ENCODE data around the gene HNF4A. TPM values are rescaled to one million over a fixed set of nuclear protein-coding genes. Genes with fewer than 3 reads are reported as not detected.

HNF4A gene
- total and polyA plus RNA-seq, 2 of the 13 experiments (the other 11 are each of a cell fraction or from before 2014, with no cell fraction given), result 80.9 to 169 TPM

GRCh38 chr20:44414346-44414714 is 58.8 kb downstream of the HNF4A start (continued):
- TF ChIP-seq KDM5A (IDR thresholded peaks at IDR 0.05; ENCODE audit: borderline replicate concordance, low read length) (no peak), SKI (IDR thresholded peaks at IDR 0.05; ENCODE audit: partially characterized antibody) (no peak), ZNF383 (CRISPR knock-in tag; IDR thresholded peaks at IDR 0.05; ENCODE audit: borderline replicate concordance) (no peak), MEIS2 (CRISPR knock-in tag; IDR thresholded peaks at IDR 0.05) (no peak), ZFY (CRISPR knock-in tag; IDR thresholded peaks at IDR 0.05) (0 out of 2 replicates have a peak, but pooled peaks have one; percentile 3), ZNF710 (CRISPR knock-in tag; IDR thresholded peaks at IDR 0.05; ENCODE audit: borderline replicate concordance) (no peak; the same call in 1 of the 2 replicates), BRCA1 (CRISPR knock-in tag; IDR thresholded peaks at IDR 0.05) (no peak), NFE2 (CRISPR knock-in tag; IDR thresholded peaks at IDR 0.05) (no peak), RNF219 (CRISPR knock-in tag; IDR thresholded peaks at IDR 0.05) (no peak), ATF3 (CRISPR knock-in tag; IDR thresholded peaks at IDR 0.05) (no peak), SIX4 (CRISPR knock-in tag; IDR thresholded peaks at IDR 0.05) (no peak), ZNF230 (CRISPR knock-in tag; IDR thresholded peaks at IDR 0.05) (no peak), DZIP1 (CRISPR knock-in tag; IDR thresholded peaks at IDR 0.05) (no peak), MXD3 (CRISPR knock-in tag; IDR thresholded peaks at IDR 0.05) (0 out of 2 replicates have a peak, but pooled peaks have one; percentile 44), ZNF891 (CRISPR knock-in tag; IDR thresholded peaks at IDR 0.05) (no peak), ZNF564 (CRISPR knock-in tag; IDR thresholded peaks at IDR 0.05) (no peak), ZNF121 (CRISPR knock-in tag; IDR thresholded peaks at IDR 0.05) (no peak), ZNF691 (CRISPR knock-in tag; IDR thresholded peaks at IDR 0.05; ENCODE audit: borderline replicate concordance, low read depth) (no peak), THAP11 (CRISPR knock-in tag; IDR thresholded peaks at IDR 0.05) (no peak), SMAD9 (CRISPR knock-in tag; IDR thresholded peaks at IDR 0.05) (no peak), TMF1 (CRISPR knock-in tag; IDR thresholded peaks at IDR 0.05; ENCODE audit: low read depth) (no peak), FOXO1 (CRISPR knock-in tag; IDR thresholded peaks at IDR 0.05) (no peak), NR2F1 (CRISPR knock-in tag; IDR thresholded peaks at IDR 0.05) (no peak), KLF13 (CRISPR knock-in tag; IDR thresholded peaks at IDR 0.05) (no peak)
